ENCODE measurements around the gene MKS1.
A peak's percentile ranks its signal among the peaks of the same experiment; 100 is the strongest.

Gene MKS1

GRCh38 chr17:58244963-58245362 is 25.9 kb upstream of the MKS1 start:
- DNase-seq (ENCODE audit: low read depth): no peak

- no peak for DNase-seq (ENCODE audit: low read depth)
Measured at GRCh38 chr17:58242171-58242784, 23.2 kb upstream of the MKS1 start.

GRCh38 chr17:58239987-58240386 is 20.9 kb upstream of the MKS1 start:
- no peak for DNase-seq (ENCODE audit: low read depth)

GRCh38 chr17:58238147-58238634 is 19.1 kb upstream of the MKS1 start, which contains the start of gene LPO:
LPO (plus strand) TSS chr17:58238584; CDS start chr17:58242980, 4,396 bp downstream.
- no peak for DNase-seq (ENCODE audit: low read depth)

- DNase-seq (ENCODE audit: low read depth): no peak
Measured at GRCh38 chr17:58236394-58236793, 17.3 kb upstream of the MKS1 start.

GRCh38 chr17:58235821-58236220 is 16.8 kb upstream of the MKS1 start:
- DNase-seq (ENCODE audit: low read depth): no peak

- no peak for DNase-seq (ENCODE audit: low read depth)
Measured at GRCh38 chr17:58234512-58234911, 15.5 kb upstream of the MKS1 start.

- no peak for DNase-seq (ENCODE audit: low read depth)
Measured at GRCh38 chr17:58233543-58233942, 14.5 kb upstream of the MKS1 start.

GRCh38 chr17:58232707-58233156 is 13.7 kb upstream of the MKS1 start:
- DNase-seq (ENCODE audit: low read depth): peak; percentile 39

- DNase-seq (ENCODE audit: low read depth): peak; percentile 53
Measured at GRCh38 chr17:58231641-58232040, 12.6 kb upstream of the MKS1 start.

GRCh38 chr17:58229881-58230280 is 10.8 kb upstream of the MKS1 start:
- DNase-seq (ENCODE audit: low read depth): no peak

GRCh38 chr17:58229384-58229783 is 10.3 kb upstream of the MKS1 start:
- no peak for DNase-seq (ENCODE audit: low read depth)

GRCh38 chr17:58228679-58229078 is 9.6 kb upstream of the MKS1 start:
- no peak for DNase-seq (ENCODE audit: low read depth)

GRCh38 chr17:58227733-58228132 is 8.7 kb upstream of the MKS1 start:
- no peak for DNase-seq (ENCODE audit: low read depth)

GRCh38 chr17:58224315-58224714 is 5.3 kb upstream of the MKS1 start:
- no peak for DNase-seq (ENCODE audit: low read depth)

- DNase-seq (ENCODE audit: low read depth): no peak
Measured at GRCh38 chr17:58219789-58220183, 731 bp upstream of the MKS1 start.

- DNase-seq (ENCODE audit: low read depth): no peak
Measured at GRCh38 chr17:58217766-58218165, 1.3 kb downstream of the MKS1 start.

GRCh38 chr17:58215685-58216084 is 3.4 kb downstream of the MKS1 start:
- no peak for DNase-seq (ENCODE audit: low read depth)

- no peak for DNase-seq (ENCODE audit: low read depth)
Measured at GRCh38 chr17:58210922-58211321, 8.1 kb downstream of the MKS1 start.

GRCh38 chr17:58208344-58208743 is 10.7 kb downstream of the MKS1 start:
- DNase-seq (ENCODE audit: low read depth): no peak

- no peak for DNase-seq (ENCODE audit: low read depth)
Measured at GRCh38 chr17:58207451-58207850, 11.6 kb downstream of the MKS1 start.

- no peak for DNase-seq (ENCODE audit: low read depth)
Measured at GRCh38 chr17:58205936-58206335, 13.1 kb downstream of the MKS1 start.

GRCh38 chr17:58204796-58205195 is 14.3 kb downstream of the MKS1 start:
- no peak for DNase-seq (ENCODE audit: low read depth)

- DNase-seq (ENCODE audit: low read depth): no peak
Measured at GRCh38 chr17:58202859-58203258, 16.2 kb downstream of the MKS1 start.

Measured in stromal cell of bone marrow (primary cell).